Measurements from ENCODE around the gene SOX6.

- TF ChIP-seq CTCF (IDR thresholded peaks at IDR 0.05) (no peak), POLR2A (IDR thresholded peaks at IDR 0.05) (no peak), POLR2AphosphoS5 (IDR thresholded peaks at IDR 0.05) (no peak)
Measured at GRCh38 chr11:15969281-15969680, 387.1 kb downstream of the SOX6 start.
